A549 treated with CpdA at 1 μM for 4 hours (cell line): ENCODE data around the gene PAK4. TPM values are rescaled to one million over a fixed set of nuclear protein-coding genes. Genes with fewer than 3 reads are reported as not detected.

ENCODE experiments used
- total RNA-seq: library from RNA; stranded (reverse); fragments of 200-300 nt; extraction: Qiagen RNA extraction; gene quantifications from 5 replicates; pipeline ENCODE4 v1.2.3, GENCODE V29; 2022; ENCODE audit warnings: low read depth

PAK4 gene
- 96.5 to 129 TPM (median 118 TPM) in 5 replicates for total RNA-seq

GRCh38 chr19:39125554-39126311 is at the start of gene PAK4:
PAK4 (plus strand) TSS chr19:39125786; CDS start chr19:39169554, 43,768 bp downstream.

GRCh38 chr19:39083983-39084731 is 41.4 kb upstream of the PAK4 start, which contains the start of gene ACP7:
ACP7 (plus strand) TSS chr19:39084368; CDS start chr19:39085270, 902 bp downstream.

GRCh38 chr19:39196860-39197562 is 71.4 kb downstream of the PAK4 start, which contains the start of gene NCCRP1:
NCCRP1 (plus strand) TSS chr19:39196964; CDS start chr19:39196983, 19 bp downstream.

GRCh38 chr19:39203372-39204341 is 78.1 kb downstream of the PAK4 start, which contains the start of gene SYCN:
SYCN (minus strand) TSS chr19:39204263; CDS start chr19:39204254, 9 bp downstream.

Other genes starting within 250 kb of the PAK4 start
- gene RINL, start 247.5 kb upstream of the PAK4 start, total RNA-seq = 2.6 to 3.6 TPM (median 2.8 TPM) in 5 replicates
- 34.8 to 39.9 TPM (median 36.1 TPM) in 5 replicates for gene SIRT2, start 226.2 kb upstream of the PAK4 start, total RNA-seq
- gene NFKBIB, start 225.8 kb upstream of the PAK4 start, total RNA-seq = 68.2 to 127 TPM (median 105 TPM) in 5 replicates
- gene CCER2, start 213.6 kb upstream of the PAK4 start, total RNA-seq = 0.76 to 1.3 TPM (median 0.89 TPM) in 5 replicates
- gene SARS2, start 195.0 kb upstream of the PAK4 start, total RNA-seq = 48.1 to 58.7 TPM (median 56.2 TPM) in 5 replicates
- gene MRPS12, start 194.8 kb upstream of the PAK4 start, total RNA-seq = 205 to 327 TPM (median 291 TPM) in 5 replicates
- 70.5 to 99.5 TPM (median 87.1 TPM) in 5 replicates for gene FBXO17, start 150.0 kb upstream of the PAK4 start, total RNA-seq
- gene FBXO27, start 93.2 kb upstream of the PAK4 start, total RNA-seq = 5.0 to 8.3 TPM (median 7.5 TPM) in 5 replicates
- 0.15 to 0.19 TPM (median 0.17 TPM) in 5 replicates for gene ACP7, start 41.4 kb upstream of the PAK4 start, total RNA-seq
- 1.4 to 2.0 TPM (median 1.8 TPM) in 5 replicates for gene NCCRP1, start 71.2 kb downstream of the PAK4 start, total RNA-seq
- not detected in 5 replicates for gene SYCN, start 78.5 kb downstream of the PAK4 start, total RNA-seq
- not detected in 5 replicates for gene IFNL3, start 119.2 kb downstream of the PAK4 start, total RNA-seq
- gene IFNL4, start 123.1 kb downstream of the PAK4 start, total RNA-seq = not detected in 5 replicates
- gene IFNL2, start 142.6 kb downstream of the PAK4 start, total RNA-seq = not detected in 5 replicates
- 0.06 to 0.23 TPM in 2 of 5 replicates, not detected in the others for gene IFNL1, start 170.6 kb downstream of the PAK4 start, total RNA-seq
- gene LRFN1, start 195.1 kb downstream of the PAK4 start, total RNA-seq = 8.7 to 14.4 TPM (median 12.9 TPM) in 5 replicates
- gene GMFG, start 210.3 kb downstream of the PAK4 start, total RNA-seq = 0.27 to 0.56 TPM (median 0.34 TPM) in 3 of 5 replicates, not detected in the others
- 127 to 187 TPM (median 179 TPM) in 5 replicates for gene SAMD4B, start 216.6 kb downstream of the PAK4 start, total RNA-seq